HG03439 (cell line): ENCODE results near the gene HCFC1R1.
A peak's percentile ranks its signal among the peaks of the same experiment; 100 is the strongest.

Experiments used
- ATAC-seq: cut with Tn5 transposase; IDR thresholded peaks from one replicate; pipeline ENCODE4 v1.9.1; 2021; ENCODE audit warnings: mild to moderate bottlenecking, moderate library complexity; ENCODE audit not compliant: unreplicated experiment

The HCFC1R1 gene

GRCh38 chr16:3035972-3036725 lies 12.4 kb upstream of the HCFC1R1 start:
- ATAC-seq = no peak

GRCh38 chr16:3035289-3035971 lies 11.7 kb upstream of the HCFC1R1 start:
- ATAC-seq = no peak

- no peak for ATAC-seq
Observed at GRCh38 chr16:3032624-3033023, 8.9 kb upstream of the HCFC1R1 start.

- no peak for ATAC-seq
Observed at GRCh38 chr16:3030222-3031212, 6.8 kb upstream of the HCFC1R1 start.

DNA sequence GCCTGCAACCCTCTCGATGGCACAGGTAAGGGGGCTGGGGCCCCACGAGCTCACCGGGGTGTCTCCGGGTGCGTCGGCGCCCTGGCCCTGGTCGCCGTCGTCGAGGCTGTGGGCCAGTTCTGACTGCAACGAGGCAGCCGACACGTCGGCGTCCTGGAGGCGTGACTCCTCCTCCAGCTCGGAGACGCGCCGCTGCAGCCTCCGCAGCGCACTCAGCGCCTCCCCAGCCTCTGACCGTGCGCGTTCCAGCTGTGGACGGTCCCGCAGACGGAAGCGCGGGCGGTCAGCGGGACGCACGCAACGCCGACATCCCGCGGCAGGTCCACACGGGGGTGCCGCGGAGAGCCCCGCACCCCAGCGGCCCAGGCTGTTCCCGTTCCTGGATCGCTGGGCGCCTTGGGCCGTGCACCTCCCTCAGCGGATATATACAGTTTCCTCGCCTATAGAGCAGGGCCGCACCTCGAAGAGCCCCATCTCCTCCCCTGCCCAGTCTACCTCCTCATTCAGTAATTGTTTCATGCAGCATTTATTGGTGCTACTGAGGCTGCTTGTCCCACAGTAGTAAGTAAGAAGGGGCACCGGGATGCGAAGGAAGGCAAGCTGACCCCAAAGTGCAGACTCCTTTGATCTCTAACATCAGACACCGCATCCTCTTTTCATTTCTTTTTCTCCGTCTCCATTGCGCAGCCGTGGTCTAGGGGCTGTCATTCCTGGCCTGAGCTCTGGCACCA lies 5.9 kb upstream of the HCFC1R1 start:
- ATAC-seq = no peak

DNA sequence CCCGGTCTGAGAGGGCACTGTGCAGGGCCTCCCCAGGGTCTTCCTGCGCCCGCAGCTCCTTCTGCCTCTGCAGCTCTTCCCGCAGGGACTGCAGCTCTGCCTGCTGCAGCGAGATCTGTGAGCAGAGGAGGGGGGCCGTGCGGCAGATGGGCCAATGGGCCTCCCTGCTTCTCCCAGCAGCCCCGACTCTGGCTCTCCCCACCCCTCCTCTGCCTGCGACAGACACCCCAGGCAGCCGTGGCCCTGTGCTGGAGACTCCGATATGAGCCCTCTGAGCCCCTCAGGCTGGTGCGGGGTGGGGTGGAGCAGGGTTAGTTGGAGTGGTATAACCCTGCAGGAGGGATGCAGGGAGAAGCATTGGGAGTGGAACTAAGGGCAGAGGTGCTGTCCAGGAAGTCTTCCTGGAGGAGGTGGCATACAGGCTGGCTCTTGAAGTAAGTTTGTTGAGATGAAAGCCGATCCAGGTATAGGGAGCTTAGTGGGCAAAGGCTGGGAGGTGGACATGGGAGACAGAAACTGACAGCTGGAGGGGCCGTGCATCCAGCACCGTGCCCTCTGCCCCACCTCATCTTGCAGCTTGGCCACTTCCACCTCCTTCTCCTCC lies 5.1 kb upstream of the HCFC1R1 start:
- no peak for ATAC-seq

GRCh38 chr16:3027983-3028715 lies 4.4 kb upstream of the HCFC1R1 start:
- peak; percentile 27 for ATAC-seq

- no peak for ATAC-seq
Observed at GRCh38 chr16:3027489-3027795, 3.7 kb upstream of the HCFC1R1 start.

- no peak for ATAC-seq
Observed at GRCh38 chr16:3026609-3027488, 3.1 kb upstream of the HCFC1R1 start.

DNA sequence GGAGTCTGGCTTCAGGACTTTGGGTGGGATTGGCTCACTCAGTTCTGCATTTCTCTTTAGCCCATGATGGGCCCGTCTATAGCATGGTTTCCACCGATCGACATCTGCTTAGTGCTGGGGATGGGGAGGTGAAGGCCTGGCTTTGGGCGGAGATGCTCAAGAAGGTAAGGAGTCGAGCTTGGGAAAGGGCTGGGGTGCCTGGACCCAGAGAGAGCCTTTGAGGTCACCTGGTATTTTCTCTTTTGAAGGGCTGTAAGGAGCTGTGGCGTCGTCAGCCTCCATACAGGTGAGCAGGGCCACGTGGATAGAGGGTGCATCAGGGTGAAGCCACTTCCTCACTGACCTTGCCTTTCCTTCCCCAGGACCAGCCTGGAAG lies 2.2 kb upstream of the HCFC1R1 start:
- no peak for ATAC-seq

DNA sequence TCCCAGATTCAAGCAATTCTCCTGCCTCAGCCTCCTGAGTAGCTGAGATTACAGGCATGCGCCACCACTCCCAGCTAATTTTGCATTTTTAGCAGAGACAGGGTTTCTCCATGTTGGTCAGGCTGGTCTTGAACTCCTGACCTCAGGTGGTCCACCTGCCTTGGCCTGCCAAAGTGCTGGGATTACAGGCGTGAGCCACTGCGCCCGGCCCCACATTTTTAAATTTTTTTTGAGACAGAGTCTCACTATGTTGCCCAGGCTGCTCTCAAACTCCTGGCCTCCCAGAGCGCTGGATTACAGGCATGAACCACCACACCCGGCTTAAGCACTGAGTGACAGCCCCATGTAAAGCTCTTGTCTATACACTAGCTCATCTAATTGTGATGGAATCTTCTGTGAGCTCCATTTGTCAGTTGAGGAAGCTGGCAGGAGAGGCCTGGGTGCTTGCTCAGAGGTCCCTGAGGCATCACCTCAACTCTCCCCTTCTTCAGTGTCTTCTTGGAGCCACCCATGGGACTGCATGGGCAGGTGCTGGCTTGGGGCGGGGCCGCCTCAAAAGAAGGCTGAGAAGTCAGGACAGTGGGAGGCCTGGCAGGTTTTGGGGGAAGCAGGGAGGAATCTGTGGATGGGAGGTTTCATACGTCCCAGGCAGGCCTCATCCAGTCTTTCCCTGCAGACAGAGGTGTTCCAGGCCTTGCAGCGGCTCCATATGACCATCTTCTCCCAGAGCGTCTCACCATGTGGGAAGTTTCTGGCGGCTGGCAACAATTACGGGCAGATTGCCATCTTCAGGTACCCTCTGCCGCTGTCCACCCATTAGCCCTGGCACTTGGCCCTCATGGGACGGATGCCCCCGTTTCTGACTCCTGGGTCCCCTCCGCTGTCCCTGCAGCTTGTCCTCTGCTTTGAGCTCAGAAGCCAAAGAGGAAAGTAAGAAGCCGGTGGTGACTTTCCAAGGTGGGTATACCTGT lies 1.6 kb upstream of the HCFC1R1 start:
- no peak for ATAC-seq

DNA sequence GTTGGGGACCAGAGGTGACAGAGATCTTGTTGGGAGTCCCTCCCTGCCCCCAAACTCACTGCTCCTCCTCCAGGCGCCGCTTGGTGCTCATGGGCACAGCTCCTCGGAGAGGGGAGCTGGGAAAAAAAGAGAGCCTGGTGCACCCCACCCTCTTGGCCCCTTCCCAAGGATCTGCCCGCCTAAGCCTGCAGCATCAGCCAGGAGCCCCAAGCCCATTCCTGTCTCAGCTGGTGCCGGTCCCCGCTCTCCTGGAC lies 400 bp downstream of the HCFC1R1 start:
- no peak for ATAC-seq

- ATAC-seq = no peak
Observed at GRCh38 chr16:3022684-3023414, 893 bp downstream of the HCFC1R1 start.

DNA sequence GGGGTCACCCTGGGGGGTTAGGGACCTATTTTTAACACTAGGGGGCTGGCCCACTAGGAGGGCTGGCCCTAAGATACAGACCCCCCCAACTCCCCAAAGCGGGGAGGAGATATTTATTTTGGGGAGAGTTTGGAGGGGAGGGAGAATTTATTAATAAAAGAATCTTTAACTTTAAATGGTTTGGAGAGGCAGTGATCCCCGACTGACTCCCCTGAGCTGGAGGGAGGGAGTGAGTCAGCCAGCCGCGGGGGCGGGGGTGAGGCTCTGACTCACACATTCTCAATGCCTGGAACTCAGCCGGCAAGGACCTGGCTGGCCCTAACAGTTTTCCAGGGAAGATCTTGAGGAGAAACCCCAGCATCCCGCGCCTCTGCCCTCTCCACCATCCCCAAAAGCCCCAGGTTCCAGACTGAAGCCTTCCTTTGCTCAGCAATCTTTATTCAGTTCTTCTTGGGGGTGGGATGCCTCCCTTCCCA lies 1.5 kb downstream of the HCFC1R1 start:
- ATAC-seq = no peak

DNA sequence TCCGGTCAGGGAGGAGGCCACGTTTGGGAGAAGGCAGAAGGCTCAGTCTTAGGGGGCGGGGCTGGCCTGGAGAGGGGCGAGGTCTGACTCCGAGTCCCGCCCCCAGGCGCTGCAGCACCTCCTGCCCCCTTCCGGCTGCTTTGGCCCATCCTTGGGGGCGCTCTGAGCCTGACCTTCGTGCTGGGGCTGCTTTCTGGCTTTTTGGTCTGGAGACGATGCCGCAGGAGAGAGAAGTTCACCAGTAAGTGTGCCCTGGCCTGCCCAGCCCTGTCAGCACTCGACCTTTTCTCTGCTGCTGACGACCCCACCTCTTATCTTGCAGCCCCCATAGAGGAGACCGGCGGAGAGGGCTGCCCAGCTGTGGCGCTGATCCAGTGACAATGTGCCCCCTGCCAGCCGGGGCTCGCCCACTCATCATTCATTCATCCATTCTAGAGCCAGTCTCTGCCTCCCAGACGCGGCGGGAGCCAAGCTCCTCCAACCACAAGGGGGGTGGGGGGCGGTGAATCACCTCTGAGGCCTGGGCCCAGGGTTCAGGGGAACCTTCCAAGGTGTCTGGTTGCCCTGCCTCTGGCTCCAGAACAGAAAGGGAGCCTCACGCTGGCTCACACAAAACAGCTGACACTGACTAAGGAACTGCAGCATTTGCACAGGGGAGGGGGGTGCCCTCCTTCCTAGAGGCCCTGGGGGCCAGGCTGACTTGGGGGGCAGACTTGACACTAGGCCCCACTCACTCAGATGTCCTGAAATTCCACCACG lies 2.1 kb downstream of the HCFC1R1 start:
- no peak for ATAC-seq
